Stimulated activated naive CD4-positive, alpha-beta T cell treated with Interleukin-2 at 50 U/mL for 16 hours (primary cell): Measurements from ENCODE around the gene ARL15.

ENCODE experiments used
- DNase-seq: peaks from one replicate; lab custom pipeline; 2025; lab: John Stamatoyannopoulos, UW

The ARL15 gene

GRCh38 chr5:54148858-54149257, 161.5 kb downstream of the ARL15 start:
- DNase-seq = no peak

DNA sequence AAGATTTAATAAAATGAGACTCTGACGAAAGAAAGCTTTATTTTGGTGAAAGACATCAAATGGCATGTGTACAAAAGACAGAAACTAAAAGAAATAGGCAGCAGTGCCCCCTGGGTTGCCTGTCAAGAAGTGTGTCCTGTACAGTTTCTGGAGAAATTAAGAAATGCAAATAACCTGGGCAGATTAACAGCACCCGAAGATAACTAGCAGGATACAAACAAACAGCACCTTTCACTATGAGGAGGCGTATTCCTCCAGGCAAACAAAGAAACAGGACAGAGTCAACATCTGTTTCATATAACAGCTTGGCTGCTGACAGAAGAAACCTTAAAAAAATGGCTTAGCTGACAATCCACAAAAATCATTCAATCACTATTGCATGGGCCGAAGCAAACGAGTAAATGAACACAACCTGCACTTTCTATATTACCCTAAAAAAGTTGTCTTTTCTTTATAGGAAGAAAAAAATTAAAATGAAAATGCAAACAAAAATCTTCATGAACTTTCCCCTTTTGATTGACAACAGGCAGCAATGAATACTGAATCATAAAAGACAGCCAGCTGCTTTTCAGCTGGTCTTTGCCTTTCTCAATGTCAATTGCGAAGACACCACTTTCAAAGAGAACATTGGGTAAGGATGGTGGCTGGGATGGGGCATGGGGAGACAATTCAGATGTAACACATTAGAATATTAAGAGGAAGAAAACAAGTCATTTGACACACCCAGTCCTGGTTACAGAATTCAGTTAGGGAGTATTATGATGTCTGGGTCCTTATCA, 162.1 kb downstream of the ARL15 start:
- no peak for DNase-seq

GRCh38 chr5:54146916-54147315, 163.5 kb downstream of the ARL15 start:
- DNase-seq = no peak

GRCh38 chr5:54146390-54146789, 164.0 kb downstream of the ARL15 start:
- no peak for DNase-seq

DNA sequence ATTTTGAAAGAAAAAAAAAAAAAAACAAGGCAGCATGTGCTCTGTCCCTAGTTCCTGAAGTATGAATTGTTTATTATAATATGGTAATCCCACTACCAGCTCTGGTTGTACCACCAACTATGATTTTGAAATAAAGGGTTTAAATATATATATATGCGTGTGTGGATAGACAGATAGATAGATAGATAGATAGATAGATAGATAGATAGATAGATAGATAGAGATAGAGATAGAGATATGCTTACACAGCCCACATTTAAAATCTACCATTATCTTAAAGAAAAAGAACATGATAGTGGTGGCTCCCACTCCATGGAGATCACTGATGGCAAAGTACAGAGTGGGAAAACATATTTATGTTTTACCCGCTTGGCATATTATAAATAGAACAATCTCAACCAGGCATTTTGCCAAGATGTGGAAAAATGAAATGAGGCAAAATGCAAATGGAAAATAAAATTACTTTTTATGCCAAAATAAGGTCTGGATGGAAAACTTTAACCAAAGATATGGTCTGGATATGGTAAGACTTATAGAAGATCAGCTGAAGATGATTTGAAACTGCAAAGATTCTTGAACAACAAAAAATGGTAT, 170.0 kb downstream of the ARL15 start:
- no peak for DNase-seq

GRCh38 chr5:54136516-54137440, 173.6 kb downstream of the ARL15 start:
- no peak for DNase-seq

GRCh38 chr5:54135042-54135441, 175.3 kb downstream of the ARL15 start:
- no peak for DNase-seq

GRCh38 chr5:54133917-54134316, 176.5 kb downstream of the ARL15 start:
- DNase-seq = no peak

DNA sequence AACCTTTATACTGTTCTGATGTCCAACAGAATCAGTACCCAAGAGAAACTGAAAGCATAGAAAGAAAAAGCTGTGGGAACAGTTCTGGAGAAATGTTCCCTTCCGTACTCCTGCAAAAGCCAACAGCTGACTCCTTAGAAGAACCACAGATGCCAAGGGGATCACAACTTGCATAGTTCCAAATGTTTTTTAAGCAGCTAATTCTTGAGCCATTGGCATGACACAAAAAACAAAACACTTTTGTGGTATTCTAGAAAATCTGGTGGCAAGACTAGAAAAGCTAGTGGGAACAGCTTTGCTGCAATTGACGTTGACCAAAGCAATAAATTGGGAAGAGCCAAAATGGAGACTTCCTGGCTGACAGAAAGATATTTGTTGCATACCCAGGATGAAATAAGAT, 189.9 kb downstream of the ARL15 start:
- no peak for DNase-seq

GRCh38 chr5:54117957-54118356, 192.4 kb downstream of the ARL15 start:
- DNase-seq = no peak

GRCh38 chr5:54115735-54116403, 194.5 kb downstream of the ARL15 start:
- no peak for DNase-seq

- DNase-seq = no peak
Observed at GRCh38 chr5:54113060-54113459, 197.3 kb downstream of the ARL15 start.

- DNase-seq = no peak
Observed at GRCh38 chr5:54109626-54110330, 200.6 kb downstream of the ARL15 start.

DNA sequence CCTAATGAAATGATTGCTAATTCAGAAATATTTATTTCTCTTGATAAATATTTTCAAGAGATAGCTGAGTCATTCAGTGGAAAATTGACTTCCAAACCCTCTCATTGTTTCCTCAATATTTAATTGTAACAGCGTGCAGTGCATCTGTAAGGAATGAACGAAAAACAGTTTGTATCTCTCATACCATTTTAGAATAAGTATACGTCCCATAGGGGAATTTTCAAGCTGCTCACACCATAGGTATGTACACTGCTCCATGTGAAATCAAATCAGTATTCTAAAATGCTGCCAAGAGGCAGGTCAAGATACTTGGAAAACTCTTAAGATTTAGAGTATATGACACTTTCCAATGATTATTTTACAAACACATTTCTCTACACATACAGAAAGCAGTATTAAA, 202.2 kb downstream of the ARL15 start:
- DNase-seq = no peak

DNA sequence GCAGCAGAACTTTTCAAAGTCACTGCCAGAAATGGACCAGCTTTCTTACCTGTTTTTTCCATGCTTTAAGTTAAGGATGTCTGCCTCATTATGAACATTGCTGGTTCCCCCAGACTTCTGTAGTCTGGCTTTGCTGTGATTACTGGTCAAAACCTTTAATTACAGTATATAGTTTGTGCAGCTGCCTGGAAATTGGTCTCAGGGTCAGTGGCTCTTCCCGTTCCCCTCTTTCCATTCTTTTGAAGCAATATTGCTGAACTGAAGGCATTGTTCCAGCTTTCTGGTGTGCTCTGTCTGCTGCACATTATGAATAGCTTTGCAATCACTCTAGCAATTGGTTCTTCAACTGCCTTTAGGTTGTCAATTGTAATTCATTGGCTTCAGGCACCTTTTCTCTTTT, 206.5 kb downstream of the ARL15 start:
- no peak for DNase-seq

DNA sequence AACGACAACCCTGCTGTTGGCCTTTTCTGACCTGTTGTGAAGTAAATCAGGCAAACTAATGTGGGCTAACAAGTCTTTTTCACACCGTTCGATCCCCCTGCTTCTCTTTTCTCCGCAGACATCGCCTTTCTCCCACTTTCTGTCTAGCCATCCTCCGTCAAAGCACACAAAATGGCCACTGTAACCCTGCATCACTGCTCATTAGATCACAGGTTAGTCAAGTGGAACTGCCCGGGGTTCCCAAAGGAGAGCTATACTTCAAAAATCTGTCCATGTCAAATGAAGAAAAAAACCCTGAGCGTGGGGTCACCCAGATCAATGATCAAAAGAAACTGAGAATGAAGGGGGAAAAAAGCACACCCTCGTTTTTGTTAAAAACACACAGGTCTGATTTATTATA, 212.1 kb downstream of the ARL15 start:
- no peak for DNase-seq

DNA sequence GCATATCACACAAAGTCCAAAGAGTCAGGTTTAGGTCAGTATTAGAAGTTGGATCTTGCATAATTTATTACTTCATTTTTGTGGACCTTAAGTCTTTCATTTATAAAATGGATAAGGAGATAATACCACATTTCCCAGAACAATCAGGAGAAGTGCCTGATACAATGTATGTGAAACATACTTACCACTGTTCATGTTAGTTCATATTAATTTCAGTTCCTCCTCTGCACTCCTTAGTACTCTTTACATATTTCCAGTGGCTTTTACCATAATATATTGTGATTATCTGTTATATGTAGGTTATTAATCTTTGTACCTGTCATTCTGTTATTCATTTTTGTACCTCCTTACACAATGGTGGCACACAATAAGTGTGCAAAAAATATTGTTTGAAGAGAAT, 214.4 kb downstream of the ARL15 start:
- no peak for DNase-seq

DNA sequence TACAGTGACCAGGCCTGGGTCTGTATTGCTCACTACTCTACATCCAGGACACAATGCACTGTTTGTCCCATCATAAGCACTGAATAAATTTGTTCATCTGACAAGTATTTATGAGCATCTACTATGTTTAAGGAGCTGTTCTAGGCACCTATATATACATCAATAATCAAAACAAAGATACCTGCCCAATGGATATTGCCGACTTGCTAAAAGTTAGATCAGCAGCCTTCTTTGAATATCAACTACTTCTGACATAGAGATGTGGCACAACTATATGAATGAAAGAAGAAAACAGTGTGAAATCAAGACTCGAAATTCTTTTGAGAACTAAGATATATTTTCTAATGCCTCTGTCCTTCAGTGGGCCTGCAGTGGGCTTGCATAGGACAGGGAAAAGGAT, 215.7 kb downstream of the ARL15 start:
- DNase-seq = no peak

DNA sequence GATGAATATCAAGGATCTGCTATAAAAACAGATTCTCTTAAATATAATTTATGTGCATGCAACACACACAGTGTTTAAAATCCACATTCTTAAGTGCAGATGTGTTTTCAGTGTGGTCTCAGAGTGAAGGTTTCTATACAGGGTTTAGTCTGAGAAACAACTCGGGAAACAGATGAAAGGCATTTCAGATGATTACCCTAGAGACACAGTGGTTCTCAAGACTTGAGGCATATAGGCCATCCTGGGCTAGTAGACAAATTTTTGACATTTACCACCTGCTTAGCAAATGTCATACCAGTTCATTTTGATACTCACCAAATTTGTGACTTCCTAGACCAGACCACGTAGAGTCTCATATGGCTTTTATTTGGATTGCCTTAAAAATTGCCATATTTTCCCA, 216.5 kb downstream of the ARL15 start:
- DNase-seq = no peak

GRCh38 chr5:54093081-54093492, 217.3 kb downstream of the ARL15 start:
- no peak for DNase-seq

DNA sequence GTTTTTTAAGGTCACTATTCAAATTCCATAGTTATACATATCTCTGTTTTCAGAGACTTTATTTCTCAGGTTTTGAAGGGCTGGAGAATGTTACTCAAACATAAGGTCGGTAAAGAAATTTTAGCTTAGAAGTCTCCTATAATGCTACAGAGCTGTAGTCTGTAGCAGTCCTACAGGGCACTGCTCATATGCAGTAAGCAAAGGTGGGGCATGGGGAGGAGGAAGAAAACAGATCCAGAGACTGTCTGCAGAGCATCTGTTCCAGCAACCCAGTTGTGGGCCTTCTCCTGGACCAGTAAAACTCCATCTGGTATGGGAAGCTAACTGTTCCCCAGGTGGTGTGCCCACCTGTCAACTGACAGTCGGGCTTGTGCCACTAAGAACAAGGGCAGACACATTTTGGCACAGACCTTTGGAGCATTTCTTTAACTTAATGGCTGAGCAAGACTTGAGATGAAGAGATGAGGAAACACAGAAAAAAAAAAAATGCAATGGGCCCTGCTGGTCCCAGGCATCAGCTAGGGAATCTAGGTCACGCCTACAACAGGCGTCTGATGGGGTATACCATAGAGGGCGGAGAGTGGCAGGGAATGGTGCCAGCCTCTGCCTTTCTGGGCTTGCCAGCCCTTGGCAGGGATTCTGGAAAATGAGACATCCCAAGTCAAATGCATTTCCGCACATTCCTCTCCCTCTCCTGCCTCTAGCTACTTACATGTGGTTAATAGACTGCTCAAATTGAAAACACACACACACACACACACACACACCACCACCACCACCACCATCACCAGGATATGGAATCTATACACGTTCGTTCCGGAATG, 218.9 kb downstream of the ARL15 start:
- no peak for DNase-seq
